HG03196 (cell line): Measurements from ENCODE around the gene ALDH3B2.
"Not testable (repeated sequence)": the region's sequence is repeated elsewhere in the genome, so short reads cannot be mapped to it uniquely, and the experiment has no call there.

ENCODE experiments used
- ATAC-seq: cut with Tn5 transposase; IDR thresholded peaks from one replicate; pipeline ENCODE4 v1.9.1; 2021; ENCODE audit not compliant: unreplicated experiment

The ALDH3B2 gene

DNA sequence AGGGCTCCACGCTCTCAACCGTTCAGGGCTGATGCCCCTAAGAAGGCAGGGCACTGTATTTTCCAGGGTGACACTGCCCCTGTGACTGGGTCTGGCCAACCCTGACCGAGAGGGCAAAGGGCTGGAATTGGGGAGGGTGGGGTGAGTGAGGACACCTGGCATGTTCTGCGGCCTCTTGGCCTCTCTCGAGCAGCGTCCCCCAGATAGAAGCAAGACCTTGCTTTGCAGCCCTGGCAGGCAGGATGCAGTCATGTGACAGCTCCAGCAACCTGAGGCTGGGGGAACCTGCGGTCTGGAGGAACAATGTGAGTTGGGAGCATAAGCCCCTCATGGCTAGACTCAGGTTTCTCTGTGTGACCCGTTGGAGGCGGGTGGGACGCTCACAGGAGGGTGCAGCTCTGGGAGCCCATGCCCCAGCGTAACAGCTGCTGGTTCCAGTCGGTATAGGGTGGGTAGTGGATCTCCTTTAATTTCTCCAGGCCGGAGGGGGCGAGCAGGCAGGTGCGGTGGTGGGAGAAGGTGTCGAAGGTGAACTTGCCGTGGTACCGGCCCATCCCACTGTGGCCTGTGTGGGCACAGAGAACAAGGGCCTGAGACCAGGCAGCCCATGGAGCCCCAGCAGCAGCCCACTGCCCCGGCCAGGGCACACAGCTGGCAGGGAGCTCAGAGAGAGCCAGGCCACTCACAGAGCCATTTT lies 11.4 kb downstream of the ALDH3B2 start:
- ATAC-seq = no peak

GRCh38 chr11:67662142-67662834 lies 12.1 kb downstream of the ALDH3B2 start:
- ATAC-seq = no peak

- ATAC-seq = not testable (repeated sequence)
Measured at GRCh38 chr11:67660752-67661151, 13.7 kb downstream of the ALDH3B2 start.

DNA sequence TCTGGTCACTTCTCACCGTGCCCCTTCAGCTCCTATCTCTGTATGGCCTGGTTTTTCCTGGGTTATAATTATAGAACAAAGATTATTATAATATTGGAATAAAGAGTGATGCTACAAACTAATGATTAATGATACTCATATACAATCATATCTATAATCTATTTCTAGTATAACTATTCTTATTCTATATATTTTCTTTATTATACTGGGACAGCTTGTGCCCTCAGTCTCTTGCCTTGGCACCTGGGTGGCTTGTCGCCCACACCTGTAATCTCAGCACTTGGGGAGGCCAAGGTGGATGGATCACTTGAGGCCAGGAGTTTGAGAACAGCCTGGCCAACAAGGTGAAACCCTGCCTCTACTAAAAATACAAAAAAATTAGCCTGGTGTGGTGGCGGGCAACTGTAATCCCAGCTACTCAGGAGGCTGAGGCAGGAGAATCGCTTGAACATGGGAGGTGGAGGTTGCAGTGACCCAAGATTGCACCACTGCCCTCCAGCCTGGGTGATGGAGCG lies 14.7 kb downstream of the ALDH3B2 start:
- not testable (repeated sequence) for ATAC-seq

GRCh38 chr11:67657300-67657699 lies 17.1 kb downstream of the ALDH3B2 start:
- ATAC-seq = no peak

DNA sequence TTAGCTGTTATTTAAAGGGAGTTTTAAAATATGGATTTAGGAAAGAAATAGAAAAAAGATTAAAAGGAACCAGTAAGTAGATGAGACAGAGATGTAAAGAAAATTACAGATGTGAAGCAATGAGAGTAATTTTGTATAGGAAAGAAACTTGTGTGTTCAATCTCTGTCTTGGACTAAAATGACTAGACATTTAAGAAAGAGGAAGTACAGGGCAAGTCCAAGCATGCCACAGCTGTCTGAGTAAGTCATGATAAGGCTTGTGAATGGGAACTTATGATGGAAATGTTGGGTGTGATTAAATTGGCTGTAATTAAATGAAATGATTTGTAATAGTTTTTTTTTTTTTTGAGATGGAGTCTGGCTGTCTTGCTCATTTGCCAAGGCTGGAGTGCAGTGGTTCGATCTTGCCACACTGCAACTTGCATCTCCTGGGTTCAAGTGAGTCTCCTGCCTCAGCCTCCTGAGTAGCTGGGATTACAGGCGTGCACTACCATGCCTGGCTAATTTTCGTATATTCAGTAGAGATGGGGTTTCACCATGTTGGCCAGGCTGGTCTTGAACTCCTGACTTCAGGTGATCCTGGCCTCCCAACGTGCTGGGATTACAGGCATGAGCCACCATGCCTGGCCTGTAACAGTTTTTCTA lies 18.0 kb downstream of the ALDH3B2 start:
- ATAC-seq = no peak

- no peak for ATAC-seq
Measured at GRCh38 chr11:67654225-67654624, 20.2 kb downstream of the ALDH3B2 start.

- no peak for ATAC-seq
Measured at GRCh38 chr11:67652965-67653845, 21.2 kb downstream of the ALDH3B2 start.

DNA sequence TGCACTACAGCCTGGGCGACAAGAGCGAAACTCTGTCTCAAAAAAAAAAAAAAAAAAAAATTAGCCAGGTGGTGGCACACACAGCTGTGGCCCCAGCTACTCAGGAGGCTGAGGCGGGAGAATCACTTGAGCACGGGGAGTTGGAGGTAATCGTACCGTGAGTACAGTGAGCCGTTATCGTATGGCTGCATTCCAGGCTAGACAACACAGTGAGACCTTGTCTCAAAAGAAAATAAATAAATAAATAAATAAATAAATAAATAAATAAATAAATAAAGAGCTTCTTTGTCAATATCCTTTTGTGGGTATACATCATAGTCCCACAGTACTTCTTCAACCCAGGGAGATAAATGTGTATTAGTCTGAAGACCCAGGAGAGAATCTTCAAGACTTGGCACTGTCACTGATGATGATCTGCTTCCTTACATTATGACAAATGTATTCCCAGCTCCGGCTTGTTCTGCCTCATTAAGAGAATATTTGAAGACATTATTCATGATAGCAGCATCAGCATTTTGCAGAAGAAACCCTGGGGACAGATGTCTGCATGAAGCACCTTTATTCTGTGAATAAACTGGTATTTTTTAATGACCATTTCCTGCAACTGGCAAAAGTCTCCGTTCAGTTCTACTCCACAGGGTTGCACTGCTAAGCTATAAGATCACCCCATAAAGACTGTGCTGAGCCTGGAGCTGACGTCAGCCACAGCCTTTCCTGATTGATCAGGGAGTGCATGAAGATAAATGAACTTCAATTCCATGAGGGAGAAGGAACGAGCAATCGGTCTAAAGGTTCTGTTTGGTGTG lies 22.2 kb downstream of the ALDH3B2 start:
- ATAC-seq = no peak

GRCh38 chr11:67649634-67650510 lies 24.6 kb downstream of the ALDH3B2 start:
- no peak for ATAC-seq

DNA sequence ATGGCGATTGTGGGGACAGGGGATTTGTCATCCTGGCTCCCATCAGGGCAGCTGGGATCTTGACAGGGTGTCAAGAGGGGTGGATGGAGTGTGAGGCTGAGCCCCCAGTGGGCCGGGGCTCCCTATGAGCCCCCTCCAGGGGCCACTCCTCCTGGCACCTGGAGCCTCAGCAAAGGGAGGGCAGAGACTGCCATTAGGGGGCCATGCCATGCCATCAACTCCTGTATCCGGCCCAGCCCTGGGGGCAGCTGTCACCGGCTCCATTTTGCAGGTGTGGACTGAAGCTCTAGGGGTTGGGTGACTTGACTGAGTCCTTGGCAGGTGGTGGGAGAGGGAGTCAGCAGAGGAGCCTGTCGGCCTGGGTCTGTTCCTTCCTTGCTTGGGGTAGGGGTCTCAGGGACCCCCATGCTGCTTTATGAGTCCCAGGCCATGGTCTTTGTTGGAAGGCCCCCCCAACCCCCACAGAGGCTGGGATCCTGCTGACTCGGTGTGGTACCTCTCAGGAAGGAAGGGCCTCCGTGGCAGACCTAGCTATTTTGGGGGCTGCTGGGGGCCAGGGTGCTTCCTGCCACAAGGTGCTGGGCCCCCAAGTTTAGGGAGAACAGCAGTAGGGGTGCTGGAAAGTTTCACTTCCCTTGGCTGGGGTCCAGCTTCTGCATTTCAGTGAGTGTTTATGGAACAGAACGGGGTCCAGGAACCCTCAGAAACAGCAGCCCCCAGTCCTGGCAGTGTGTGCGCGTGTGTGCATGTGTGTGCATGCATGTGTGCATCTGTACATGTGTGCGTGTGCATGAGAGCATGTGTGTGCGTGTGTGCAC lies 25.4 kb downstream of the ALDH3B2 start:
- no peak for ATAC-seq

DNA sequence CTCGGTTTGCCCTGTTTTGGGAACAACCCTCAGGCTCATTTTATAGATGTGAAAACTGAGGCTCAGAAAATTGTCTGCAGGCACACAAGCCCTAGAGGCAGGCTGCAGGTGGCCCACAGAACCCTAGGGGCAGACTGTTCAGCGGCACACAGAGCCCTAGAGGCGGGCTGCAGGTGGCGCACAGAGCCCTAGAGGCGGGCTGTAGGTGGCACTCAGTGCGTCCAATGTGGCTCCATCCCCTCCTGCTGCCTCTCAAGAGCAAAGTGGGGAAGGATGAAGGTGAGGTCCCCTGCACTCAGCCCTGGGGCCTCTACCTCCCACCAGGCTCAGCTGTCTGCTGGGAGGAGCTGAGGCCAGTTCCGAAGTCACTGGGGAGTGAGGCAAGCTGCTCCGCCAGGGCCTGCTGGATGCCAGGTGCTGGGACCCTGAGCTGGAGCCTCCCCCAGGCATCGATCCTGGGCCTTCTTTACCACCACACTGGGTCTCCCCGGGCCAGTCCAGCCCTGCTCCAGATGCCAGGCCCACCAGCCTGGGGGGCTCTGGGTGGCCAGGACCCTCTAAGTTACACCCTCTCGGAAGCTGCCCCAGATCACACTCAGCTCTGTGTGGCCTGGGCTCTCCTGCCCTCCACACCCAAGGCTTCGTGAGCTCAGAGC lies 26.2 kb downstream of the ALDH3B2 start:
- ATAC-seq = peak; percentile 46

GRCh38 chr11:67647471-67647870 lies 27.0 kb downstream of the ALDH3B2 start:
- no peak for ATAC-seq

DNA sequence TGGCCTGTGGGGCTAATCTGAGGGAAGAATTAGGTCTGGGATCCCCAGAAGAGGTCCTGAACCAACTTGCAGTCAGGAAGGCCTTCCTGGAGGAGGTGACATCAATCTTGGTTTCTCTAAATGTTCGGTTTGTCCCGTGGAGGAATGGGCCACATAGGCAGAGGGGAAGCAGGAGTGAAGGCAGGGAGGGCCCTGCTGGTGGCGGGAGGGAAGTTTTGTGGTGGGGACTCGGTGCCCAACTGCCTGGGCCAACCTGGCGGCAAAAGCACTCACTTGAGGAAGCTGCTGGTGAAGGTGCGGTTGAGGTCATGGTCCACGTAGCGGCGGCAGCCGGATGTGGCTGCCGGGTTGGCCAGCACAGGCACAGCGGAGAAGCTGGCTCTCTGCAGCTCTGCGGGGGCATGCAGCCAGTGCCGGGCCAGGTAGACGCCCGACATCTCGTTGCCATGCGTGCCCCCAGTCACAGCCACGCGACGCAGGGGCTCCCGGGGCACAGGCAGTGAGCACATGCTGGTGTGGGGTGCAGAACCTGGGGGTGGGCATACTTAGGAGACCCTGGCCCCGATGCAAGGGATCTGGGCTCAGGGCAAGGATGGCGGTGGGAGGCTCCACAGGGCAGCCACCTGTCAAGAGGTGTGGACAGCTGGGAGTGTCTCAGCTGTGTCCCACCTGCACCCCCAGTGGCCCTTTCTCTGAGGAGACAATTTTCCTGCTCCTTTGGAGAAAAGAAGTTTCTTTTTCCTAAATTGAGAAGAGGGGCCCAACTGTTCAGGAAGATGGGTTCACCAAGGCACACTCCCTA lies 27.7 kb downstream of the ALDH3B2 start:
- no peak for ATAC-seq

- no peak for ATAC-seq
Measured at GRCh38 chr11:67645521-67646461, 28.6 kb downstream of the ALDH3B2 start.
